ENCODE results near the gene YAP1. TPM values are rescaled to one million over a fixed set of nuclear protein-coding genes. Genes with fewer than 3 reads are reported as not detected.

The YAP1 gene
- total RNA-seq, 2 donors from 2014 or later, result 137 to 210 TPM

DNA sequence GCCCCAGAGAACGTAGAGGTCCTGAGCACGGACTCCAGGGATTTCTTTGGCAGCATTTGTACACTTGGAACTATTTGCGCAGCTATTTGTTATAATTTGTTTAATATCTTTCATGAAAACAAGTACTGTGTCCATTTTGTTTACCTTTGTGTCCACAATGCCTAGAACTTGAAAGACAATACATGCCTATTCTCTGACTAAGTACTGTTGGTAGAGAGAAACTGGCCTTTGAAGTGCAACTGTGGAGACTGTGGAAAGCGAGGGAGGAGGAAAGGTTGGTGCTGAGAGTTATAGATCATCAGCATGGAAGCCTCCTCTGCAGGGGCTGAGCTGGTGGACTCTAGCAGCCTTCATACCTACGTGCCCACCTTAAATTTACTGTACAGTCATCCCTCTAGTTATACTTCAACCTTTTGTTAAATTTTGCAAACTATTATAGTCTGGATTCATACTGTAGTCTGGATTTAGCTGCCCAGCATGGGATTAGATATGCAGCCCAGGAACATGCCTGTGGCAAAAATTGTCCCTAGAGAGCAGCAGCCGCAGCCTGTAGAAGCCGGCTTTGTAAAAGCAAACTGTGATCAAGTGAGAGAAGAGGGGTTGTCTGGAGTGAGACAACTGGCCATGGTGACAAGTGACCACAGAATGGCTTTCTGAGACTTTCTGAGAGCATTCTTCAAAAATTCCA, 24.2 kb upstream of the YAP1 start:
- Histone ChIP-seq H3K27ac (no peak overlapping the region), H3K27me3 (replicated peaks; ENCODE audit: insufficient read depth) (no peaks in the 10 kb centered on the region), H3K4me3 (no peak overlapping the region), H3K4me1 (replicated peaks) (no peaks in the 10 kb centered on the region), H3K9me3 (no peaks in the 10 kb centered on the region), H3K36me3 (no peaks in the 10 kb centered on the region)
- DNase-seq (ENCODE audit: low spot score), result no peak
- intact Hi-C loops (cut with DNase I), result no loop called here
- WGBS, result 66% methylated on average over 7 of the region's 7 CpGs
- TF ChIP-seq, protein P1, sequence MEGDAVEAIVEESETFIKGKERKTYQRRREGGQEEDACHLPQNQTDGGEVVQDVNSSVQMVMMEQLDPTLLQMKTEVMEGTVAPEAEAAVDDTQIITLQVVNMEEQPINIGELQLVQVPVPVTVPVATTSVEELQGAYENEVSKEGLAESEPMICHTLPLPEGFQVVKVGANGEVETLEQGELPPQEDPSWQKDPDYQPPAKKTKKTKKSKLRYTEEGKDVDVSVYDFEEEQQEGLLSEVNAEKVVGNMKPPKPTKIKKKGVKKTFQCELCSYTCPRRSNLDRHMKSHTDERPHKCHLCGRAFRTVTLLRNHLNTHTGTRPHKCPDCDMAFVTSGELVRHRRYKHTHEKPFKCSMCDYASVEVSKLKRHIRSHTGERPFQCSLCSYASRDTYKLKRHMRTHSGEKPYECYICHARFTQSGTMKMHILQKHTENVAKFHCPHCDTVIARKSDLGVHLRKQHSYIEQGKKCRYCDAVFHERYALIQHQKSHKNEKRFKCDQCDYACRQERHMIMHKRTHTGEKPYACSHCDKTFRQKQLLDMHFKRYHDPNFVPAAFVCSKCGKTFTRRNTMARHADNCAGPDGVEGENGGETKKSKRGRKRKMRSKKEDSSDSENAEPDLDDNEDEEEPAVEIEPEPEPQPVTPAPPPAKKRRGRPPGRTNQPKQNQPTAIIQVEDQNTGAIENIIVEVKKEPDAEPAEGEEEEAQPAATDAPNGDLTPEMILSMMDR (IDR thresholded peaks at IDR 0.05), result no peak
- TF ChIP-seq POLR2AphosphoS5 (IDR thresholded peaks at IDR 0.05), result no peak

DNA sequence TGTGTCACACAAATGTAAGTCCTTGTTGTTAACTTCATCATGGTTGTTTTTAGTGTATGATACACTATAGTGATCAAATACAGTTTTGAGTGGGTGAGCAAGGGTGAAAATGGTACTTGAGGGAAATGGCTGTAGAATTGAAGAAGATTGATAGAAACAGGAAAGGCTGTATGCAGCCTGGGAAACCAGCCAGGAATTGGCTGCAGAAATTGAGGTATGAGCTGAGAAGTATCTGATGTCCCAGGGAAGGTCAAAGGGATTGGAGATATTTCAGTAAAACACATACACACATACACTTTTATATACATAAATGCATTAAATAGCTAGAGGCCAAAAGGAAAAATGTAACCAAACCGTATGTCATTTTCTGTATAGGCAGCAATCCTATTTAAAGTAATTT, 13.1 kb upstream of the YAP1 start:
- TF ChIP-seq POLR2A (IDR thresholded peaks at IDR 0.05) (no peak), POLR2AphosphoS5 (IDR thresholded peaks at IDR 0.05) (no peak)
- TF ChIP-seq, protein P1 (IDR thresholded peaks at IDR 0.05), result no peak
- DNase-seq (ENCODE audit: low spot score), result no peak
- H3K36me3 ChIP-seq, result no peaks in the 10 kb centered on the region
- H3K27me3 ChIP-seq (replicated peaks; ENCODE audit: insufficient read depth), result no peaks in the 10 kb centered on the region
- no peaks in the 10 kb centered on the region for H3K4me1 ChIP-seq (replicated peaks)
- H3K27ac ChIP-seq, result no peak overlapping the region
- no peak overlapping the region for H3K4me3 ChIP-seq
- intact Hi-C loops (cut with DNase I), result no loop called here
- H3K9me3 ChIP-seq, result no peaks in the 10 kb centered on the region
- WGBS, result 88% methylated on average over 1 of the region's 1 CpG

DNA sequence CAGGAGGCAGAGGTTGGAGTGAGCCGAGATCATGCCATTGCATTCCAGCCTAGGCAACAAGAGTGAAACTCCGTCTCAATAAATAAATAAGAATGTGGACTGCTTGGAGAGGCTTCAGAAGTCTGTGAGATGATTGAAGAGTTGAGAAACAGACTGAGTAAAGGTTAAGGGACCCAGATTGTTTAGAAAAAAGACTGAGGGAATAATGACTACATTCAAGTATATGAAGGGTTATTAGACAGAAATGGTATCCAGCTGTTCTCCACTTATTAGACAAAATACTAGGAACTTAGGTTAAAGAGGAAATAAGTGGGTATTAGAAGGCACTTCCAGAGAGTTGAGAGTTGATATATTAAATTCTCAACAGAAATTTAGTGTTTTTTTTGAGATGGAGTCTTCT, 10.5 kb upstream of the YAP1 start:
- DNase-seq (ENCODE audit: low spot score), result no peak
- Histone ChIP-seq H3K4me1 (replicated peaks) (no peaks in the 10 kb centered on the region), H3K27ac (no peak overlapping the region), H3K9me3 (no peaks in the 10 kb centered on the region), H3K4me3 (no peak overlapping the region), H3K36me3 (no peaks in the 10 kb centered on the region), H3K27me3 (replicated peaks; ENCODE audit: insufficient read depth) (no peaks in the 10 kb centered on the region)
- 100% methylated on average over 2 of the region's 2 CpGs for WGBS
- TF ChIP-seq, protein P1 (IDR thresholded peaks at IDR 0.05), result no peak
- no peak for TF ChIP-seq POLR2AphosphoS5 (IDR thresholded peaks at IDR 0.05)
- TF ChIP-seq POLR2A (IDR thresholded peaks at IDR 0.05), result no peak
- intact Hi-C loops (cut with DNase I), result no loop called here

DNA sequence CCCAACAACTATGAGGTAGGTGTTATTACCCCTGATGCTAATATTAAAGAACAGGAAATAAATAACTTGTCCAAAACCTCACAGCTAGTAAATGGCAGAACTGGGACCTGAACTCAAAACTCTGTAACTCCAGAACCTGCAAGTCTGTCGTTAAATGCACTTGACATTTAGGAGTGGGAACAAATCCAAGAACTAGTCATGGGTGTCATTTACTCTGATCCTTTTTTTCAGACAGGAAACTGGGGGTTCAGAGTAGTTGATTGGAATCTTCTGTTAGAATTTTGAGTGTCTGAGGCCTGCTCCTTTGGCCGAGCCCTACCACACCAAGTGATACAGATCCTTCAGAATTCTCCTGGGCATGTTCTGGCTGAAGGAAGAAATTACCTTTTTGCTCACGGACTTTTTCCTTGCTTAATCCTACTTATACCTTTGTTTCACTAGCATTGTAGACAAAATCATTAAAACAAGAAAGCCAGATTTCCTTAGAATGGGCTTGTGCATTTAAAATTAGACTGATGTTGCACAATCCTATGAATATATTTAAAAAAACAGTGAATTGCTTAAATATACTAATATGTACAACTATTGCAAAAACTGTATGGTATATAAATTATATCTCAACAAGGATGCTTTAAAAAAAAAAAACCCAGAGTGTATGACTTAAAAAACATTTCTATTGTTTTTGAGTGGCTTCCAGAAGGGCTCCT, 1.4 kb upstream of the YAP1 start:
- Histone ChIP-seq H3K27me3 (replicated peaks; ENCODE audit: insufficient read depth) (no peaks in the 10 kb centered on the region), H3K36me3 (no peaks in the 10 kb centered on the region), H3K4me1 (replicated peaks) (no peaks in the 10 kb centered on the region), H3K27ac (peak overlapping the region in 1 of 2 donors; percentile 99), H3K9me3 (no peaks in the 10 kb centered on the region), H3K4me3 (no peak overlapping the region)
- intact Hi-C loops (cut with DNase I), result no loop called here
- no peak for TF ChIP-seq POLR2A (IDR thresholded peaks at IDR 0.05)
- no peak for TF ChIP-seq POLR2AphosphoS5 (IDR thresholded peaks at IDR 0.05)
- TF ChIP-seq, protein P1 (IDR thresholded peaks at IDR 0.05), result no peak
- no peak for DNase-seq (ENCODE audit: low spot score)
- WGBS, result 64% methylated on average over 3 of the region's 3 CpGs

DNA sequence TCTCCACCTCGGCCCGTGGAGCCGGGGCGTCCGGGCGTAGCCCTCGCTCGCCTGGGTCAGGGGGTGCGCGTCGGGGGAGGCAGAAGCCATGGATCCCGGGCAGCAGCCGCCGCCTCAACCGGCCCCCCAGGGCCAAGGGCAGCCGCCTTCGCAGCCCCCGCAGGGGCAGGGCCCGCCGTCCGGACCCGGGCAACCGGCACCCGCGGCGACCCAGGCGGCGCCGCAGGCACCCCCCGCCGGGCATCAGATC, 439 bp downstream of the YAP1 start:
- Histone ChIP-seq H3K9me3 (no peaks in the 10 kb centered on the region), H3K36me3 (no peaks in the 10 kb centered on the region), H3K27ac (peak overlapping the region; percentile 96 to 99), H3K4me1 (replicated peaks) (no peaks in the 10 kb centered on the region), H3K4me3 (peak overlapping the region; percentile 73 to 96), H3K27me3 (replicated peaks; ENCODE audit: insufficient read depth) (no peaks in the 10 kb centered on the region)
- intact Hi-C loops (cut with DNase I), result loop anchor here (5.0 to 10.0 kb wide), 3 partner anchors 114 to 234 kb away; partner anchors contain the start of gene BIRC2
- DNase-seq (ENCODE audit: low spot score), result no peak
- WGBS, result 0% methylated on average over 1 of the region's 31 CpGs
- TF ChIP-seq, protein P1 (IDR thresholded peaks at IDR 0.05), result no peak
- TF ChIP-seq POLR2AphosphoS5 (IDR thresholded peaks at IDR 0.05) (no peak), POLR2A (IDR thresholded peaks at IDR 0.05) (no peak)
